PC-9 (cell line): ENCODE results near the gene SH3RF1. TPM values are rescaled to one million over a fixed set of nuclear protein-coding genes. Genes with fewer than 3 reads are reported as not detected.

Source experiments
- BruUV-seq: library from RNA; stranded (reverse); fragments of 400-500 nt; replicated peaks from 2 replicates; lab custom pipeline; 2021; lab: Mats Ljungman, UMichigan
- CTCF ChIA-PET: fragments of 300-600 bp; sonication (Branson Sonifier 250); formaldehyde crosslinking; loops from one replicate; lab custom pipeline; 2022; ENCODE audit warnings: antibody characterized with exemption; lab: Charles Lee
- POLR2A ChIA-PET: fragments of 300-600 bp; sonication (Branson Sonifier 250); formaldehyde crosslinking; loops from one replicate; lab custom pipeline; 2022; ENCODE audit warnings: antibody characterized with exemption; ENCODE audit not compliant: unreplicated experiment; lab: Charles Lee
- DNase-seq, 2 experiments: peaks; one replicate each; pipeline versions ENCODE4 v3.0.0 to v3.0.0-alpha.2; 2015 to 2022; ENCODE audit warnings: mixed read lengths in 1 of 2
- H2AFZ ChIP-seq: fragments of 200-600 bp; sonication (generic); 2 replicates; pipeline ENCODE4 v1.8.1; 2017; ENCODE audit warnings: antibody characterized with exemption
- H3F3A ChIP-seq: fragments of 200-600 bp; sonication (generic); 2 replicates; pipeline ENCODE4 v1.8.1; 2017; ENCODE audit warnings: antibody characterized with exemption, mild to moderate bottlenecking, low read depth; ENCODE audit not compliant: insufficient read depth
- H3K27ac ChIP-seq: fragments of 200-600 bp; sonication (generic); 2 replicates; pipeline ENCODE4 v1.6.1; 2016; ENCODE audit warnings: mixed run types
- H3K27me3 ChIP-seq: fragments of 200-600 bp; sonication (generic); 2 replicates; pipeline ENCODE4 v1.6.1; 2016; ENCODE audit warnings: low read depth, mixed run types; ENCODE audit not compliant: insufficient read depth
- H3K36me3 ChIP-seq: fragments of 200-600 bp; sonication (generic); 2 replicates; pipeline ENCODE4 v1.6.1; 2016; ENCODE audit warnings: low read depth, mixed run types
- H3K4me1 ChIP-seq: fragments of 200-600 bp; sonication (generic); replicated peaks from 2 replicates; pipeline ENCODE4 v1.6.1; 2016; ENCODE audit warnings: mixed run types; ENCODE audit not compliant: insufficient read depth
- H3K4me2 ChIP-seq: fragments of 200-600 bp; sonication (generic); 2 replicates; pipeline ENCODE4 v1.6.1; 2017; ENCODE audit warnings: mixed run types
- H3K4me3 ChIP-seq: fragments of 200-600 bp; sonication (generic); 2 replicates; pipeline ENCODE4 v1.6.1; 2016; ENCODE audit warnings: mixed run types
- H3K79me2 ChIP-seq: fragments of 200-600 bp; sonication (generic); 2 replicates; pipeline ENCODE4 v1.6.1; 2017; ENCODE audit warnings: low read depth, mixed run types
- H3K9me2 ChIP-seq: fragments of 200-600 bp; sonication (generic); 2 replicates; pipeline ENCODE4 v1.8.1; 2017; ENCODE audit warnings: mild to moderate bottlenecking; ENCODE audit not compliant: insufficient read depth
- H3K9me3 ChIP-seq: fragments of 200-600 bp; sonication (generic); 2 replicates; pipeline ENCODE4 v1.8.1; 2016; ENCODE audit warnings: low read depth; ENCODE audit not compliant: insufficient read depth
- H4K20me1 ChIP-seq: fragments of 200-600 bp; sonication (generic); 2 replicates; pipeline ENCODE4 v1.8.1; 2017; ENCODE audit not compliant: insufficient read depth
- EZH2 ChIP-seq: fragments of 200-600 bp; sonication (generic); IDR thresholded peaks from 2 replicates; pipeline ENCODE4 v1.8.0; 2017; ENCODE audit warnings: antibody characterized with exemption, low read depth
- intact Hi-C: fragments of 100-400 bp; cut with micrococcal nuclease; formaldehyde crosslinking; loops from one replicate; pipeline ENCODE4 v1.10.0; 2022; ENCODE audit not compliant: unreplicated experiment
- total RNA-seq: library from RNA; stranded (reverse); gene quantifications from 2 replicates; pipeline ENCODE4 v1.2.3, GENCODE V29; 2021
- TF ChIP-seq, protein P1 (sequence below): fragments of 200-600 bp; sonication (generic); conservative IDR thresholded peaks from 2 replicates; pipeline ENCODE4 v1.6.1; 2017; ENCODE audit warnings: mixed run types, antibody characterized with exemption, mild to moderate bottlenecking, moderate library complexity

The SH3RF1 gene
- total RNA-seq, 1 experiment from 2014 or later, result 26.4 TPM

- no peak overlapping the region for H3K4me2 ChIP-seq
- no TSS peak for BruUV-seq
- no peaks in the 10 kb centered on the region for H3K27me3 ChIP-seq
- H3K4me1 ChIP-seq, result no peaks in the 10 kb centered on the region
- intact Hi-C loops, result no loop called here
- H3K27ac ChIP-seq, result no peak overlapping the region
- no peak overlapping the region for H3K4me3 ChIP-seq
- no peak for DNase-seq
- no peaks in the 10 kb centered on the region for H3K79me2 ChIP-seq
- TF ChIP-seq, protein P1, sequence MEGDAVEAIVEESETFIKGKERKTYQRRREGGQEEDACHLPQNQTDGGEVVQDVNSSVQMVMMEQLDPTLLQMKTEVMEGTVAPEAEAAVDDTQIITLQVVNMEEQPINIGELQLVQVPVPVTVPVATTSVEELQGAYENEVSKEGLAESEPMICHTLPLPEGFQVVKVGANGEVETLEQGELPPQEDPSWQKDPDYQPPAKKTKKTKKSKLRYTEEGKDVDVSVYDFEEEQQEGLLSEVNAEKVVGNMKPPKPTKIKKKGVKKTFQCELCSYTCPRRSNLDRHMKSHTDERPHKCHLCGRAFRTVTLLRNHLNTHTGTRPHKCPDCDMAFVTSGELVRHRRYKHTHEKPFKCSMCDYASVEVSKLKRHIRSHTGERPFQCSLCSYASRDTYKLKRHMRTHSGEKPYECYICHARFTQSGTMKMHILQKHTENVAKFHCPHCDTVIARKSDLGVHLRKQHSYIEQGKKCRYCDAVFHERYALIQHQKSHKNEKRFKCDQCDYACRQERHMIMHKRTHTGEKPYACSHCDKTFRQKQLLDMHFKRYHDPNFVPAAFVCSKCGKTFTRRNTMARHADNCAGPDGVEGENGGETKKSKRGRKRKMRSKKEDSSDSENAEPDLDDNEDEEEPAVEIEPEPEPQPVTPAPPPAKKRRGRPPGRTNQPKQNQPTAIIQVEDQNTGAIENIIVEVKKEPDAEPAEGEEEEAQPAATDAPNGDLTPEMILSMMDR, result no peak
- TF ChIP-seq EZH2, result no peak
- ChIA-PET POLR2A (no interaction called here), CTCF (no interaction called here)
- no peaks in the 10 kb centered on the region for H3F3A ChIP-seq
- no peaks in the 10 kb centered on the region for H3K36me3 ChIP-seq
- H2AFZ ChIP-seq, result no peak overlapping the region
- no peaks in the 10 kb centered on the region for H3K9me2 ChIP-seq
- H3K9me3 ChIP-seq, result no peaks in the 10 kb centered on the region
- no peaks in the 10 kb centered on the region for H4K20me1 ChIP-seq
Observed at GRCh38 chr4:169054879-169055278, 215.9 kb downstream of the SH3RF1 start.

DNA sequence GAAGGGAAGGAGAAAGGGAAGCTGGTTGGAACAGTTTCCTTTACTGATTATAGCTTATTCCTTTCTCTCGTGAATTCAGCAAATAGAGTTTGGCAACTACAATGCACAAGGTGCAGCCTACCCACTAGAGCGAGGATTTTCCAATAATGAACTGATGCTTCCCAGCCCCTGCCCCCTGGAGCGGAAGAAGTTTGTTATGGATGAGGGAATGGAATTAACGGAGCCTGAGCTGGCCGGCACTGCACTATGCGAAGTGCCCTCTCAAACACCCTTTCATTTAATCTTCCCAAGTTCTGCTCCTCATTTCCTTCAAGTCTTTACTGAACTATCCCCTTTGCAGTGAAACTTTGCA lies 218.2 kb downstream of the SH3RF1 start:
- BruUV-seq, result no TSS peak
- intact Hi-C loops, result no loop called here
- Histone ChIP-seq H3F3A (no peaks in the 10 kb centered on the region), H3K27me3 (no peaks in the 10 kb centered on the region), H3K9me3 (no peaks in the 10 kb centered on the region), H3K79me2 (no peaks in the 10 kb centered on the region), H3K27ac (no peak overlapping the region), H3K36me3 (no peaks in the 10 kb centered on the region), H3K4me3 (no peak overlapping the region), H4K20me1 (no peaks in the 10 kb centered on the region), H3K4me2 (no peak overlapping the region), H2AFZ (no peak overlapping the region), H3K9me2 (no peaks in the 10 kb centered on the region), H3K4me1 (no peaks in the 10 kb centered on the region)
- CTCF ChIA-PET, result no interaction called here
- POLR2A ChIA-PET, result no interaction called here
- no peak for TF ChIP-seq EZH2
- TF ChIP-seq, protein P1, result no peak
- no peak for DNase-seq

- Histone ChIP-seq H3K4me1 (no peaks in the 10 kb centered on the region), H3K4me3 (no peak overlapping the region), H3K4me2 (no peak overlapping the region), H3K27me3 (no peaks in the 10 kb centered on the region), H3K27ac (no peak overlapping the region), H3K9me2 (no peaks in the 10 kb centered on the region), H3K79me2 (no peaks in the 10 kb centered on the region), H3F3A (no peaks in the 10 kb centered on the region), H2AFZ (no peak overlapping the region), H4K20me1 (no peaks in the 10 kb centered on the region), H3K36me3 (no peaks in the 10 kb centered on the region), H3K9me3 (no peaks in the 10 kb centered on the region)
- TF ChIP-seq EZH2, result no peak
- TF ChIP-seq, protein P1, result no peak
- DNase-seq, result no peak
- POLR2A ChIA-PET, result no interaction called here
- intact Hi-C loops, result no loop called here
- CTCF ChIA-PET, result no interaction called here
- BruUV-seq, result no TSS peak
Observed at GRCh38 chr4:169051761-169052593, 218.8 kb downstream of the SH3RF1 start.
